BLaER1 (cell line): ENCODE measurements around the gene ASB2.
A peak's percentile ranks its signal among the peaks of the same experiment; 100 is the strongest.

Experiments
- H3K27ac ChIP-seq: shearing (Covaris generic); formaldehyde crosslinking; 2 replicates; pipeline ENCODE4 v1.8.1; 2022
- H3K27me3 ChIP-seq: shearing (Covaris generic); formaldehyde crosslinking; 2 replicates; pipeline ENCODE4 v1.8.1; 2022
- H3K36me3 ChIP-seq: shearing (Covaris generic); formaldehyde crosslinking; 2 replicates; pipeline ENCODE4 v1.8.1; 2022
- H3K4me1 ChIP-seq: shearing (Covaris generic); formaldehyde crosslinking; 2 replicates; pipeline ENCODE4 v1.8.1; 2022
- H3K4me2 ChIP-seq: shearing (Covaris generic); formaldehyde crosslinking; 2 replicates; pipeline ENCODE4 v1.8.1; 2022
- H3K4me3 ChIP-seq: shearing (Covaris generic); formaldehyde crosslinking; 2 replicates; pipeline ENCODE4 v1.8.1; 2022
- H3K9ac ChIP-seq: shearing (Covaris generic); formaldehyde crosslinking; 2 replicates; pipeline ENCODE4 v1.8.1; 2022
- H3K9me3 ChIP-seq: shearing (Covaris generic); formaldehyde crosslinking; 2 replicates; pipeline ENCODE4 v1.8.1; 2022
- H4K20me1 ChIP-seq: shearing (Covaris generic); formaldehyde crosslinking; 2 replicates; pipeline ENCODE4 v1.8.1; 2022
- Cebpa-rat ChIP-seq: shearing (Covaris generic); IDR thresholded peaks from 2 replicates; pipeline ENCODE4 v1.8.1; 2022

The ASB2 gene

DNA sequence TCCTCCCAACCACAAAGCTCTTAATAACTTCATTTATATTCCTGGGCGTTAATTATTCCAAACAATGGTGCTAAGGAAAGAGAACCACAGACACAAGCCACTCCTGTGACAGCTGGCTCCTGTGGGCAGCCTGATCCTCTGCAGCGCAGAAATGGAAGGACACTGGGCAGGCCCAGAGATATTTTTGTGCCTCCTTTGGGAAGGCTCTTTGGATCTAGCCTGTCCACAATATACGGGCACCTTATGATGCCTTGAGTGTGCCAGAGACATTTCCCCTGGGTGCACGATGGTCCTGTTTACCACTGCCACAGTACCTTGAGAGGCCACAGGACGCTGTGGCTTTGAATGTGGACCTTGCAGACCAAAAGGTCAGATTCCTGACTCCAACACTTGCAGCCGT lies 2.1 kb downstream of the ASB2 start:
- H3K9me3 ChIP-seq = peaks cover 9% of the 10 kb centered on the region; the same call in 1 of the 2 replicates
- no peak overlapping the region for H3K9ac ChIP-seq
- H3K36me3 ChIP-seq = no peaks in the 10 kb centered on the region
- H3K4me1 ChIP-seq = peaks cover 89% of the 10 kb centered on the region
- no peaks in the 10 kb centered on the region for H4K20me1 ChIP-seq
- H3K4me3 ChIP-seq = no peak overlapping the region
- peaks cover 24% of the 10 kb centered on the region for H3K27me3 ChIP-seq
- no peak for TF ChIP-seq Cebpa-rat
- H3K4me2 ChIP-seq = peak overlapping the region; percentile 82
- H3K27ac ChIP-seq = no peak overlapping the region

DNA sequence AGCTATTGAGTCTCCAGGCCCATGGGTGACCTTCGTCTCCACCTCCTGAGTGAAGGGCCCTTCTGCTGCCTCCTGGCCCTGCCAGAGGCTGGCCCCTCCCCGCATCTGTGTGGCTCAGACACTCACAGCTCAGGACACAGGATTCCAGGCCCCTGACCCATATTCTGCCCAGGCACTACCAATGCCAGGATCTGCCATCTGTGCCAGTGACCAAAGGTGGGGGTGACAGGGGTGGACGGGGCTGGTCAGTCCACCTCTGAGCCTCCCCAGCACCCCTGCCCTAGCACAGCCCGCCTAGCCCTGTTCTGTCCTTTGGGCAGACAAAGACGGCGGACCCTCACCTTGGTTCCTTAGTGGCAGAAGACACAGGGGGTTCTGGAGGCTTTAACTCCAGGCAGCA lies 2.8 kb downstream of the ASB2 start:
- Histone ChIP-seq H3K27me3 (peaks cover 20% of the 10 kb centered on the region), H3K4me1 (peaks cover 89% of the 10 kb centered on the region), H3K4me3 (no peak overlapping the region), H3K4me2 (no peak overlapping the region; the same call in 1 of the 2 replicates), H4K20me1 (no peaks in the 10 kb centered on the region), H3K9me3 (peaks cover 9% of the 10 kb centered on the region; the same call in 1 of the 2 replicates), H3K36me3 (no peaks in the 10 kb centered on the region), H3K9ac (no peak overlapping the region), H3K27ac (no peak overlapping the region)
- TF ChIP-seq Cebpa-rat = no peak

DNA sequence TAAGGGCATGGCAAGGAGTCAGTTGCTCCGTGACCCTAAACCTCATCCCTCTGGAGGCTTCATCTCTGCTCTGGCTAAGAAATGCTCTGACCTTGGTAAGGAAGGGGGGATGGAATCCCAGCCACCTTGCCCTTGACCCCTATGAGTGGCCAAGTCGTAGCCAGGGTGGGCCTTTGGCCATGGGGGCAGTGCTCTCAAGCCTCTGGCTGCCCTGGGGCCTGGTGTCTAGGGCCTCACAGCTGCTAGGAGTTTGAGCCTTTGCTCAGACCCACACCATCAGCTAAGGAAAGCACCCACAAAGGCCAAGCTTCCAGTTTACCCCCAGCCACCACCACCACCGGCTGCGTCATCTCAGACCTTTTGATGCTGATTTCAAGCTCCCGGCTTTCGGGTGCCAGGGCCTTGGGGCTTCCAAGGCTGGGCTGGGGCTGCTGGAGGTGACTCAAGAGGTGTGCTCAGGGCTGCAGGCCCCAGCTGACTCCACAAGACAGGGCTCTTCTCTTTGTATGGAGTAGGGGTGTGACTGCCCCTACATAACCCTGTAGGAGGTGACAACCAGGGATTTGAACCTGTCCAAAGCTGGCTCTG lies 3.7 kb downstream of the ASB2 start:
- H3K36me3 ChIP-seq = no peaks in the 10 kb centered on the region
- no peak overlapping the region for H3K4me3 ChIP-seq
- no peak overlapping the region for H3K4me2 ChIP-seq
- H4K20me1 ChIP-seq = no peaks in the 10 kb centered on the region
- H3K9ac ChIP-seq = no peak overlapping the region
- no peak for TF ChIP-seq Cebpa-rat
- peaks cover 20% of the 10 kb centered on the region for H3K27me3 ChIP-seq
- H3K9me3 ChIP-seq = peaks cover 3% of the 10 kb centered on the region; the same call in 1 of the 2 replicates
- no peak overlapping the region for H3K27ac ChIP-seq
- H3K4me1 ChIP-seq = peaks cover 89% of the 10 kb centered on the region

DNA sequence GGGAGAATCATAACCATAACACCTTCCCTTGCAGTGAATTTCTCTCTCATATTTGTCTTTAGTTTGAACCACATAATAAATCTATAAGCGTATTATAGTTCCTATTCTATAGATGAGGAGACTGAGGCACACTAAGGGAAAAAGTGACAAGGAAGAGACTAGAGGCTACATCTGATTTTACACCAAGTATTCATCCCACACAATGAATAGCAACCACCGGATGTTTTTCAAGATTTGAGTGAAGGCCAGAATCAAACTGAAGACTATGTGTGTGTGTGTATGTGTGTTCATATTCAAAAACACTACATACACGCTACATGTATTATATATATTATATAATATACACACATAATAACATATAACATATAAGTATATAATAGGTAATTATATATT lies 4.7 kb downstream of the ASB2 start:
- no peak overlapping the region for H3K4me3 ChIP-seq
- H3K27me3 ChIP-seq = peaks cover 20% of the 10 kb centered on the region
- H3K9ac ChIP-seq = no peak overlapping the region
- no peak for TF ChIP-seq Cebpa-rat
- no peak overlapping the region for H3K27ac ChIP-seq
- no peaks in the 10 kb centered on the region for H3K9me3 ChIP-seq
- peak overlapping the region; percentile 91 for H3K4me2 ChIP-seq
- H3K4me1 ChIP-seq = peaks cover 89% of the 10 kb centered on the region
- H3K36me3 ChIP-seq = no peaks in the 10 kb centered on the region
- no peaks in the 10 kb centered on the region for H4K20me1 ChIP-seq

DNA sequence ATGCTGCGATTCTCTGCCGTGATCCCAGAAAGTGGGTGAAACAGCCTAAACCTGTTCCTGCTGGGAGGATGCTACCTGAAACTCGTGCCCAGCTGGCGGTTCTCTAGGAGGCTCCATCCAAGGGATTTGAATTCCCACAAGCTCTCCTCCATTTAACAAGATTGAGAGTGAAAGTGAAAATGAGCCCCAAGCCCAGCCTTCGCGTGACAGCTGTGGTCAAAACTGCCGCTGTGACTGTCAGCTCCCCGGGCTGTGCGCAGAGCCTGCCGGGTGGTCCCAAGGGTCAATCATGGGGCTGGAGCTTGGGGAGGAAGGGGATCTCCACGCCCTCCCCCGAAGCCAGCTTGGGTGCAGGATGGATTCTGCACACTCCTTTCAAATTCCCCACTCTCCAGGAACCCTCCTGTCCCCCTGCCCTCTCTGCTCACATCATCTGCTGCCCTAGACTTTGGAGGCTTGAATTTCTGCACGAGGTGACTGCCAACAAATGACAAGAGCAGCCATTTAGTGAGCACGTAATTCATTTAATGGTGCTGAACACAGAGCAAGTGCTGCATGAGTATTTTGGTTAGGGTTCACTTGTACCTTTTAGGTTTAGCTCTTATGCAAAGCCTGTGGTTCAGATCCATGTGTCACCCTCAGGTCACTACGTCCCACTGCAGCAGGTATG lies 5.3 kb downstream of the ASB2 start:
- no peak for TF ChIP-seq Cebpa-rat
- peak overlapping the region; percentile 51 for H3K4me3 ChIP-seq
- H3K36me3 ChIP-seq = no peaks in the 10 kb centered on the region
- no peak overlapping the region for H3K27ac ChIP-seq
- H3K4me1 ChIP-seq = peaks cover 89% of the 10 kb centered on the region
- peak overlapping the region; percentile 91 for H3K4me2 ChIP-seq
- H3K9me3 ChIP-seq = no peaks in the 10 kb centered on the region
- no peak overlapping the region for H3K9ac ChIP-seq
- H4K20me1 ChIP-seq = no peaks in the 10 kb centered on the region
- peaks cover 20% of the 10 kb centered on the region for H3K27me3 ChIP-seq

DNA sequence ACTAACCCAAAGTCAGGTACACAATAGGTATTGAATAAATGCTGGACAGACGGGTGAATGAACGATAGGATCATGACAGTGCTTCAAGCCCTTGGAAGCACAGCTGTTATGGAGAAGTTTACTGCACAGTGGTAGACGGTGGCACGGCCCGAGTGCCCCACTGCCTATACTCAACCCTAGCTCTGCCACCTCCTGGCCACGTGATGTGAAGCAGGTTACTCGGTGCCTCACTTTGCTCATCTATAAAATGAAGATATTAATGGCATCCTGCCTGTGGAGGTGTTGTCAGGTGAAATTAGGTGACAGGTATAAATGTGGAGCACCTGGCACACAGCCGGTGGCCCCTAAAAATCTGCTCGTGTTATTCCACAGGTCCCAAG lies 5.8 kb downstream of the ASB2 start:
- Histone ChIP-seq H3K4me3 (peak overlapping the region; percentile 51), H3K4me2 (peak overlapping the region; percentile 91), H3K27me3 (peaks cover 20% of the 10 kb centered on the region), H3K9me3 (no peaks in the 10 kb centered on the region), H3K4me1 (peaks cover 89% of the 10 kb centered on the region), H3K27ac (peak overlapping the region; percentile 71; the same call in 1 of the 2 replicates), H4K20me1 (no peaks in the 10 kb centered on the region), H3K36me3 (no peaks in the 10 kb centered on the region), H3K9ac (no peak overlapping the region)
- no peak for TF ChIP-seq Cebpa-rat

DNA sequence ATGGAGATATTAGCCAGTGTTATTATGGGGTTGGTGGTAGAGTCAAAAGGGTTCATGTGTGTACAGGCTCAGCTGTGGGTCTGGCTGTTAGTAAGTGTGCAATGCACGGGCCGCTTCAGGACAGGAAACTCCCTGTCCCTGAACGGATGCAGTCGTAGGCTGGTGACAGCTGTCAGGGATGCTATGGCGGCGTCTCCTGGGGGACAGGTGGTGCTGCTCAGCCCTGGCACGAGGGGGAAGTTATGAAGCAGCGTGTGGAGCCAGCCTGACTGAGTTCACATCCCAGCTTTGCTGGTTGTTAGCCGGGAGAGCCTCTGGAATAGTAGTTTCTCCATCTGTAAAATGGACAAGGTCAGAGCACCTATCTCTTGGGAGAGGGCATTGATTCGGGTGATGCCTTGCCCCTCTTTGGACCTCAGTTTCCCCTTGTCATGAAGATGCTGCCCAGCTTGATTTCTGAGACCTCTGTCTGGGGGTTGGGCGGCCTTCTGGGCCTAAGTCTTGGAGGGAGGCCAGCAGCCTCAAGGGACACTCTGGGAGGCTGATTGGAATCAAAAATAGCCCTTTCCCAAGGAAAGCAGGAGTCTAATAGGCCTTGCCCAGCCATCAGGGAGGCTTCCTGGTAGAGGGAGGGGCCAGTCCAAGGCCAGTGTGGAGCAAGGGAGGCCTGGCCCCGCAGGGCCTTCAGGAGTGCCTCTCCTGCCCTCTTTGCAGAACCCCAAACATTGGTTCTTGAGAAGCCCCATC lies 7.1 kb downstream of the ASB2 start:
- peak overlapping the region; percentile 91 for H3K4me2 ChIP-seq
- H3K9ac ChIP-seq = peak overlapping the region; percentile 52; the same call in 1 of the 2 replicates

DNA sequence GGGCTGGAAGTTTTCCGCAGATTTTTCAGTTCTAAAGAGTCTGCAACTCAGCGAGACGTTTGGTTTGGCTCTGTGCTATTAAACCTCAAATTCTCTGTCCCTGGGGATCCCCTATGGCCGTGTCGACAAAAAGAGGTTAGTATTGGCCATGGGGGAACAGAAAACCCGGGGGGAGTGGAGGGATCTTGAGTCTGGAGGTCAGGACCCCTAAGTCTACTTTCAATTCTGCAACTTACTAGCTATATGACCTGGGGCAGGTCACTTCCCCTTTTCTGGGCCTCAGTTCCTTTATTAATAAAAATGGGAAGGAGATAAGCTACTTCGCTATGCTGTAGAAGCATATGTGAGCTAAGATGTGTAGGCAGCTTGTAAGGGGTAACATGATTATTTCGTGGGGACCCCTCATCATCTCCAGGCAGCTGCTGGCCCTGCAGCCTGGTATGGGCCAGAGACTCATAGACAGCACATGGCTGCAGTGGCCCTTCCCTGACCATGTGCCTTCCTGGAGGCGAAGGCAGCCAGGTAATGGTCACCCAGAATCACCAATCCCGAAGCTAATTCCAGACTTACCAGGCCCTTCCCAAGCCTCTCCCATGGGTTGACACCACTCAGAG lies 8.6 kb downstream of the ASB2 start:
- no peaks in the 10 kb centered on the region for H3K9me3 ChIP-seq
- TF ChIP-seq Cebpa-rat = no peak
- 0 out of 2 replicates have a peak overlapping the region, but pooled peaks have one; percentile 27 for H3K9ac ChIP-seq
- peak overlapping the region; percentile 91 for H3K4me2 ChIP-seq
- H4K20me1 ChIP-seq = no peaks in the 10 kb centered on the region
- H3K4me1 ChIP-seq = peaks cover 97% of the 10 kb centered on the region
- peak overlapping the region; percentile 71; the same call in 1 of the 2 replicates for H3K27ac ChIP-seq
- 0 out of 2 replicates have a peak, but pooled peaks cover 3% of the 10 kb centered on the region for H3K27me3 ChIP-seq
- no peaks in the 10 kb centered on the region for H3K36me3 ChIP-seq
- no peak overlapping the region for H3K4me3 ChIP-seq

More for the DNA sequence above, 7.1 kb downstream of the ASB2 start:
- Histone ChIP-seq H4K20me1 (no peaks in the 10 kb centered on the region), H3K4me1 (peaks cover 89% of the 10 kb centered on the region), H3K36me3 (no peaks in the 10 kb centered on the region), H3K27ac (peak overlapping the region; percentile 71), H3K4me3 (no peak overlapping the region), H3K9me3 (no peaks in the 10 kb centered on the region), H3K27me3 (peaks cover 11% of the 10 kb centered on the region)
- no peak for TF ChIP-seq Cebpa-rat

DNA sequence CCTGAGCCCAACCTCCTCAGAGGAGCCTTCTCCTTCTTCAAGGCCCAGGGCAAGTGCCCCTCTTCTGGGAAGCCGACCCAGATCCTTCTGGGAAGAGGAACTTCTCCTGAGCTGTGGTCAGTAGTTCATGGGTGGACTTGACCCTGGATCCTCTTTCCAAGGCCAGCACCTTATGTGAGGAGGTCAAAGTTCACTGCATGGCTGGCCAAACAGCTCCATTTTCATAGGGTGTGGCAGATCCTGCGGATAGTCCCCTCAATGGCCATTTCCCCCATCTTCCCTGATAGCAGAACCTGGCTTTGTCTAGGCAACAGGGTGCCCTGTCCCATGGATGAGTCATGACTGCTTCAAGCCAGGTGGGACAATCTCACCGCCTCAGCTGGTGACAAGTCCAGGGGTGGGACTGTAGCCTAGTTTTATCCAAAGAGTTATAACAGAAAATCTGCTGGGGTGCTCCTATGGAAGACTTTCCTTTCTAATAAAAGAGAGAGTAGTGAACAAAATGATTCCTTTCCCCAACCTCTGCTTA lies 10.4 kb downstream of the ASB2 start:
- Histone ChIP-seq H3K9me3 (no peaks in the 10 kb centered on the region), H3K4me1 (peaks cover 100% of the 10 kb centered on the region), H3K27ac (0 out of 2 replicates have a peak overlapping the region, but pooled peaks have one; percentile 7), H3K4me3 (no peak overlapping the region), H3K9ac (no peak overlapping the region), H3K36me3 (no peaks in the 10 kb centered on the region), H3K4me2 (peak overlapping the region; percentile 91; the same call in 1 of the 2 replicates), H3K27me3 (no peaks in the 10 kb centered on the region), H4K20me1 (no peaks in the 10 kb centered on the region)
- TF ChIP-seq Cebpa-rat = no peak
